ENCODE data around the gene ZKSCAN5.
"Not testable (repeated sequence)": the region's sequence is repeated elsewhere in the genome, so short reads cannot be mapped to it uniquely, and the experiment has no call there.

The ZKSCAN5 gene

GRCh38 chr7:99498546-99498944 lies 5.9 kb upstream of the ZKSCAN5 start:
- H3K27me3 ChIP-seq (replicated peaks; ENCODE audit: control insufficient read depth, insufficient read depth, low read length): no peaks in the 10 kb centered on the region
- H3K36me3 ChIP-seq (ENCODE audit: control insufficient read depth, insufficient read depth, low read length, severe bottlenecking): peaks cover 18% of the 10 kb centered on the region
- no peak for DNase-seq (ENCODE audit: low read depth)
- peak overlapping the region; percentile 97 for H3K9ac ChIP-seq (ENCODE audit: low read length)
- H3K4me3 ChIP-seq (ENCODE audit: low read length): peak overlapping the region; percentile 100
- peaks cover 13% of the 10 kb centered on the region for H3K9me3 ChIP-seq (ENCODE audit: control insufficient read depth, low read length)
- peaks cover 21% of the 10 kb centered on the region for H3K4me1 ChIP-seq (ENCODE audit: control insufficient read depth, insufficient read depth, low read length)

- peaks cover 5% of the 10 kb centered on the region for H3K9me3 ChIP-seq (ENCODE audit: control insufficient read depth, low read length)
- peaks cover 10% of the 10 kb centered on the region for H3K36me3 ChIP-seq (ENCODE audit: control insufficient read depth, insufficient read depth, low read length, severe bottlenecking)
- no peaks in the 10 kb centered on the region for H3K27me3 ChIP-seq (replicated peaks; ENCODE audit: control insufficient read depth, insufficient read depth, low read length)
- peaks cover 21% of the 10 kb centered on the region for H3K4me1 ChIP-seq (ENCODE audit: control insufficient read depth, insufficient read depth, low read length)
- peak overlapping the region; percentile 97 for H3K9ac ChIP-seq (ENCODE audit: low read length)
- H3K4me3 ChIP-seq (ENCODE audit: low read length): peak overlapping the region; percentile 100
- DNase-seq (ENCODE audit: low read depth): no peak
These were observed 5.1 kb upstream of the ZKSCAN5 start for GRCh38 chr7:99499371-99499720.

- Histone ChIP-seq H3K4me3 (ENCODE audit: low read length) (peak within 1 kb of the TSS; percentile 100), H3K27me3 (replicated peaks; ENCODE audit: control insufficient read depth, insufficient read depth, low read length) (no peaks in the 10 kb centered on the region), H3K4me1 (ENCODE audit: control insufficient read depth, insufficient read depth, low read length) (peaks cover 21% of the 10 kb centered on the region), H3K9ac (ENCODE audit: low read length) (peak within 1 kb of the TSS; percentile 97), H3K9me3 (ENCODE audit: control insufficient read depth, low read length) (no peaks in the 10 kb centered on the region), H3K36me3 (ENCODE audit: control insufficient read depth, insufficient read depth, low read length, severe bottlenecking) (peaks cover 6% of the 10 kb centered on the region)
- DNase-seq (ENCODE audit: low read depth): peak; percentile 98
These were observed 4.5 kb upstream of the ZKSCAN5 start, which contains the start of gene ZNF394 for GRCh38 chr7:99499721-99500636. TSS of gene ZNF394 (minus strand) at chr7:99500281. CDS start at chr7:99500093, 188 bp downstream.

GRCh38 chr7:99500637-99501009 lies 3.8 kb upstream of the ZKSCAN5 start:
- H3K4me3 ChIP-seq (ENCODE audit: low read length): peak overlapping the region; percentile 100
- H3K27me3 ChIP-seq (replicated peaks; ENCODE audit: control insufficient read depth, insufficient read depth, low read length): no peaks in the 10 kb centered on the region
- H3K36me3 ChIP-seq (ENCODE audit: control insufficient read depth, insufficient read depth, low read length, severe bottlenecking): peaks cover 6% of the 10 kb centered on the region
- DNase-seq (ENCODE audit: low read depth): no peak
- no peaks in the 10 kb centered on the region for H3K9me3 ChIP-seq (ENCODE audit: control insufficient read depth, low read length)
- peak overlapping the region; percentile 97 for H3K9ac ChIP-seq (ENCODE audit: low read length)
- peaks cover 22% of the 10 kb centered on the region for H3K4me1 ChIP-seq (ENCODE audit: control insufficient read depth, insufficient read depth, low read length)

- not testable (repeated sequence) for H3K36me3 ChIP-seq (ENCODE audit: control insufficient read depth, insufficient read depth, low read length, severe bottlenecking); DNase-seq (ENCODE audit: low read depth); H3K9me3 ChIP-seq (ENCODE audit: control insufficient read depth, low read length); H3K27me3 ChIP-seq (replicated peaks; ENCODE audit: control insufficient read depth, insufficient read depth, low read length); H3K9ac ChIP-seq (ENCODE audit: low read length)
- Histone ChIP-seq H3K4me1 (ENCODE audit: control insufficient read depth, insufficient read depth, low read length) (peaks cover 28% of the 10 kb centered on the region), H3K4me3 (ENCODE audit: low read length) (peak overlapping the region; percentile 100)
These were observed 3.2 kb upstream of the ZKSCAN5 start for GRCh38 chr7:99501236-99501635.

GRCh38 chr7:99504281-99504602 lies 220 bp upstream of the ZKSCAN5 start:
- Histone ChIP-seq H3K36me3 (ENCODE audit: control insufficient read depth, insufficient read depth, low read length, severe bottlenecking) (no peaks in the 10 kb centered on the region), H3K9me3 (ENCODE audit: control insufficient read depth, low read length) (no peaks in the 10 kb centered on the region), H3K4me3 (ENCODE audit: low read length) (peak overlapping the region; percentile 98), H3K27me3 (replicated peaks; ENCODE audit: control insufficient read depth, insufficient read depth, low read length) (no peaks in the 10 kb centered on the region), H3K4me1 (ENCODE audit: control insufficient read depth, insufficient read depth, low read length) (peaks cover 22% of the 10 kb centered on the region), H3K9ac (ENCODE audit: low read length) (peak overlapping the region; percentile 94)
- DNase-seq (ENCODE audit: low read depth): peak; percentile 100

GRCh38 chr7:99505324-99505662 lies 831 bp downstream of the ZKSCAN5 start:
- Histone ChIP-seq H3K36me3 (ENCODE audit: control insufficient read depth, insufficient read depth, low read length, severe bottlenecking) (no peaks in the 10 kb centered on the region), H3K27me3 (replicated peaks; ENCODE audit: control insufficient read depth, insufficient read depth, low read length) (no peaks in the 10 kb centered on the region), H3K9ac (ENCODE audit: low read length) (peak overlapping the region; percentile 94), H3K4me1 (ENCODE audit: control insufficient read depth, insufficient read depth, low read length) (peaks cover 22% of the 10 kb centered on the region), H3K9me3 (ENCODE audit: control insufficient read depth, low read length) (no peaks in the 10 kb centered on the region), H3K4me3 (ENCODE audit: low read length) (peak overlapping the region; percentile 98)
- DNase-seq (ENCODE audit: low read depth): no peak

- H3K9ac ChIP-seq (ENCODE audit: low read length): no peak overlapping the region
- H3K4me3 ChIP-seq (ENCODE audit: low read length): no peak overlapping the region
- H3K27me3 ChIP-seq (replicated peaks; ENCODE audit: control insufficient read depth, insufficient read depth, low read length): no peaks in the 10 kb centered on the region
- peaks cover 7% of the 10 kb centered on the region for H3K4me1 ChIP-seq (ENCODE audit: control insufficient read depth, insufficient read depth, low read length)
- peaks cover 27% of the 10 kb centered on the region for H3K36me3 ChIP-seq (ENCODE audit: control insufficient read depth, insufficient read depth, low read length, severe bottlenecking)
- peak; percentile 21 for DNase-seq (ENCODE audit: low read depth)
- H3K9me3 ChIP-seq (ENCODE audit: control insufficient read depth, low read length): no peaks in the 10 kb centered on the region
These were observed 9.6 kb downstream of the ZKSCAN5 start for GRCh38 chr7:99514050-99514449.

- H3K9ac ChIP-seq (ENCODE audit: low read length): no peak overlapping the region
- H3K27me3 ChIP-seq (replicated peaks; ENCODE audit: control insufficient read depth, insufficient read depth, low read length): no peaks in the 10 kb centered on the region
- no peak overlapping the region for H3K4me3 ChIP-seq (ENCODE audit: low read length)
- no peaks in the 10 kb centered on the region for H3K4me1 ChIP-seq (ENCODE audit: control insufficient read depth, insufficient read depth, low read length)
- peaks cover 60% of the 10 kb centered on the region for H3K36me3 ChIP-seq (ENCODE audit: control insufficient read depth, insufficient read depth, low read length, severe bottlenecking)
- no peaks in the 10 kb centered on the region for H3K9me3 ChIP-seq (ENCODE audit: control insufficient read depth, low read length)
- no peak for DNase-seq (ENCODE audit: low read depth)
These were observed 16.9 kb downstream of the ZKSCAN5 start for GRCh38 chr7:99521399-99521798.

GRCh38 chr7:99525713-99526440 lies 21.4 kb downstream of the ZKSCAN5 start:
- Histone ChIP-seq H3K9me3 (ENCODE audit: control insufficient read depth, low read length) (peaks cover 24% of the 10 kb centered on the region), H3K9ac (ENCODE audit: low read length) (no peak overlapping the region), H3K27me3 (replicated peaks; ENCODE audit: control insufficient read depth, insufficient read depth, low read length) (no peaks in the 10 kb centered on the region), H3K36me3 (ENCODE audit: control insufficient read depth, insufficient read depth, low read length, severe bottlenecking) (peaks cover 73% of the 10 kb centered on the region), H3K4me3 (ENCODE audit: low read length) (no peak overlapping the region), H3K4me1 (ENCODE audit: control insufficient read depth, insufficient read depth, low read length) (no peaks in the 10 kb centered on the region)
- DNase-seq (ENCODE audit: low read depth): no peak

- Histone ChIP-seq H3K9ac (ENCODE audit: low read length) (no peak overlapping the region), H3K36me3 (ENCODE audit: control insufficient read depth, insufficient read depth, low read length, severe bottlenecking) (peaks cover 72% of the 10 kb centered on the region), H3K27me3 (replicated peaks; ENCODE audit: control insufficient read depth, insufficient read depth, low read length) (no peaks in the 10 kb centered on the region), H3K9me3 (ENCODE audit: control insufficient read depth, low read length) (peaks cover 71% of the 10 kb centered on the region), H3K4me3 (ENCODE audit: low read length) (peak overlapping the region; percentile 67), H3K4me1 (ENCODE audit: control insufficient read depth, insufficient read depth, low read length) (no peaks in the 10 kb centered on the region)
- no peak for DNase-seq (ENCODE audit: low read depth)
These were observed 26.9 kb downstream of the ZKSCAN5 start for GRCh38 chr7:99531354-99531765.
